GM12878 (cell line): ENCODE data around the gene PDGFC. TPM values are rescaled to one million over a fixed set of nuclear protein-coding genes. Genes with fewer than 3 reads are reported as not detected.

Experiments used
- ATAC-seq: fragments of 200-7000 bp; cut with Tn5 transposase; 3 replicates; pipeline ENCODE4 v1.9.1; 2020; ENCODE audit warnings: mild to moderate bottlenecking, moderate library complexity
- BruUV-seq: library from RNA; stranded (reverse); fragments of 400-500 nt; replicated peaks from 2 replicates; lab custom pipeline; 2021; lab: Mats Ljungman, UMichigan
- CTCF ChIA-PET: fragments of 300-600 bp; sonication (Branson Sonifier 250); formaldehyde crosslinking; extraction: SDS; loops from one replicate; lab custom pipeline; 2021; ENCODE audit warnings: inconsistent platforms; lab: Yijun Ruan, JAX
- POLR2A ChIA-PET: fragments of 350-600 bp; formaldehyde crosslinking; extraction: SDS; loops from one replicate; lab custom pipeline; 2021; ENCODE audit warnings: inconsistent platforms; lab: Charles Lee
- RAD21 ChIA-PET: fragments of 300-600 bp; sonication (Branson Sonifier 250); formaldehyde crosslinking; loops from one replicate; lab custom pipeline; 2023; ENCODE audit warnings: antibody characterized with exemption; ENCODE audit not compliant: unreplicated experiment; lab: Charles Lee
- SMC1A ChIA-PET: fragments of 300-600 bp; sonication (Branson Sonifier 250); formaldehyde crosslinking; loops from one replicate; lab custom pipeline; 2023; ENCODE audit not compliant: unreplicated experiment, uncharacterized antibody; lab: Charles Lee
- DNase-seq: peaks from one replicate; pipeline ENCODE4 v3.0.0-alpha.2; 2011; ENCODE audit warnings: low read depth, low spot score
- FAIRE-seq: peaks from 3 replicates; lab custom pipeline; 2011; peaks lifted over from hg19 to GRCh38; lab: Jason Lieb, UNC
- H2AFZ ChIP-seq: 2 replicates; pipeline ENCODE4 v1.6.0; 2011; ENCODE audit warnings: low read depth, low read length, control low read depth; ENCODE audit not compliant: control insufficient read depth
- H3K27ac ChIP-seq: 2 replicates; pipeline ENCODE4 v1.5.1; 2011; ENCODE audit warnings: control low read depth; ENCODE audit not compliant: control insufficient read depth, insufficient read depth
- H3K27me3 ChIP-seq, 2 experiments: replicated peaks in 1 of 2; 2 replicates each; pipeline versions ENCODE4 v1.6.0 to v1.6.1; 2011; ENCODE audit warnings: low read length in 1 of 2; ENCODE audit not compliant: control insufficient read depth in 2 of 2, insufficient read depth in 2 of 2
- H3K36me3 ChIP-seq, 2 experiments: 2 replicates each; pipeline ENCODE4 v1.5.1; 2011; ENCODE audit warnings: low read length in 1 of 2; ENCODE audit not compliant: control insufficient read depth in 2 of 2, insufficient read depth in 2 of 2
- H3K4me1 ChIP-seq: 2 replicates; pipeline ENCODE4 v1.6.1; 2011; ENCODE audit warnings: mild to moderate bottlenecking, low read length, moderate library complexity, mixed read lengths; ENCODE audit not compliant: control insufficient read depth, insufficient read depth
- H3K4me2 ChIP-seq: 2 replicates; pipeline ENCODE4 v1.6.0; 2011; ENCODE audit warnings: control low read depth; ENCODE audit not compliant: control insufficient read depth, insufficient read depth
- H3K4me3 ChIP-seq: fragments of 200-600 bp; sonication (generic); 2 replicates; pipeline ENCODE4 v1.5.1; 2016
- H3K79me2 ChIP-seq: 2 replicates; pipeline ENCODE4 v1.6.0; 2011; ENCODE audit warnings: low read length; ENCODE audit not compliant: control insufficient read depth, insufficient read depth
- H3K9ac ChIP-seq: 2 replicates; pipeline ENCODE4 v1.8.0; 2011; ENCODE audit warnings: low read length, control low read depth, mixed read lengths; ENCODE audit not compliant: control insufficient read depth, insufficient read depth
- H3K9me3 ChIP-seq: replicated peaks from 3 replicates; pipeline ENCODE4 v1.5.1; 2011; ENCODE audit warnings: mild to moderate bottlenecking, low read length; ENCODE audit not compliant: control insufficient read depth, insufficient read depth
- H4K20me1 ChIP-seq: 2 replicates; pipeline ENCODE4 v1.6.0; 2011; ENCODE audit not compliant: control insufficient read depth, insufficient read depth
- CREB1 ChIP-seq: IDR thresholded peaks from 2 replicates; pipeline ENCODE4 v1.6.1; 2012; ENCODE audit warnings: low read depth, mild to moderate bottlenecking, inconsistent platforms
- ELK1 ChIP-seq: IDR thresholded peaks from 2 replicates; pipeline ENCODE4 v1.6.1; 2012; ENCODE audit warnings: low read depth, low read length, improper control_type of control experiment
- GATAD2B ChIP-seq: fragments of 450-650 bp; conservative IDR thresholded peaks from 2 replicates; pipeline ENCODE4 v1.6.1; 2017; ENCODE audit warnings: low read depth, mild to moderate bottlenecking, moderate library complexity
- HDAC6 ChIP-seq: fragments of 200-600 bp; sonication (generic); IDR thresholded peaks from one replicate; pipeline ENCODE4 v1.8.0; 2017; ENCODE audit warnings: antibody characterized with exemption; ENCODE audit not compliant: unreplicated experiment
- IRF4 ChIP-seq: IDR thresholded peaks from 2 replicates; pipeline ENCODE4 v1.6.1; 2011; ENCODE audit warnings: low read depth, low read length
- KLF5 ChIP-seq: fragments of 450-650 bp; IDR thresholded peaks from 2 replicates; pipeline ENCODE4 v1.6.1; 2014; ENCODE audit warnings: mild to moderate bottlenecking; ENCODE audit not compliant: partially characterized antibody
- MEF2B ChIP-seq: fragments of 450-650 bp; IDR thresholded peaks from 2 replicates; pipeline ENCODE4 v1.6.1; 2018; ENCODE audit warnings: mild to moderate bottlenecking, moderate library complexity; ENCODE audit not compliant: partially characterized antibody, poor library complexity, severe bottlenecking
- SUPT20H ChIP-seq: IDR thresholded peaks from 2 replicates; pipeline ENCODE4 v1.6.1; 2011; ENCODE audit warnings: low read depth, mild to moderate bottlenecking, low read length, moderate library complexity, borderline replicate concordance; ENCODE audit not compliant: control insufficient read depth
- ZBTB40 ChIP-seq: fragments of 450-650 bp; IDR thresholded peaks from 2 replicates; pipeline ENCODE4 v1.6.1; 2016; ENCODE audit warnings: mild to moderate bottlenecking, moderate library complexity, borderline replicate concordance
- ZZZ3 ChIP-seq: IDR thresholded peaks from 2 replicates; pipeline ENCODE4 v1.6.1; 2011; ENCODE audit warnings: low read depth; ENCODE audit not compliant: control insufficient read depth, insufficient read length
- WGBS: methylation state at CpG from one replicate; pipeline ENCODE4 v1.1.6; 2016; ENCODE audit warnings: low lambda C conversion rate; ENCODE audit not compliant: insufficient replicate concordance, insufficient coverage; ENCODE audit errors: missing lambda C conversion rate; 5-methylcytosine and 5-hydroxymethylcytosine counted together
- in situ Hi-C: fragments of 300-500 bp; cut with MboI; formaldehyde crosslinking; loops from 9 replicates; pipeline ENCODE4 v1.14.3; 2018; ENCODE audit warnings: mixed read lengths
- intact Hi-C: fragments of 100-400 bp; cut with micrococcal nuclease; formaldehyde crosslinking; loops from one replicate; pipeline ENCODE4 v1.14.2; 2022; ENCODE audit not compliant: unreplicated experiment
- polyA plus RNA-seq, 11 experiments: library from polyadenylated mRNA; depleted of rRNA in 4 of 11; unstranded in 6 of 11; stranded (reverse) in 5 of 11; fragments of >200 nt; fragmentation: Nextera tagmentation in 4 of 11; fragmentation: Illumina TruSeq in 1 of 11; extraction: Ambion mirVana in 4 of 11; extraction: Trizol in 1 of 11; gene quantifications; 1 replicate in 1 of 11; 2 replicates in 10 of 11; pipeline versions ENCODE4 v1.2.1 to v1.2.3, GENCODE V29; 2011 to 2016; ENCODE audit warnings: inconsistent platforms in 2 of 11, missing spikeins in 2 of 11, low read depth in 1 of 11
- total RNA-seq, 4 experiments: library from RNA; depleted of rRNA in 3 of 4; stranded (reverse); fragments of >200 nt in 3 of 4; fragmentation: Illumina TruSeq in 1 of 4; extraction: Trizol in 1 of 4; gene quantifications; 2 replicates each; pipeline versions ENCODE4 v1.2.1 to v1.2.3, GENCODE V29; 2013 to 2021

Gene PDGFC
- total and polyA plus RNA-seq, 10 of the 15 experiments (the other 5 are each of a cell fraction or from before 2014, with no cell fraction given), result 0.02 to 0.18 TPM; not detected in 8

GRCh38 chr4:156775813-156776212 is 195.8 kb downstream of the PDGFC start:
- no peaks in the 10 kb centered on the region for H3K9me3 ChIP-seq
- no peaks in the 10 kb centered on the region for H3K4me1 ChIP-seq
- SMC1A ChIA-PET, result interaction anchor here (1.2 to 3.7 kb wide), 5 partner anchors 8 to 26 kb away, joined by 3 to 15 read pairs (median 4); no protein-coding TSS in a partner anchor
- 0% methylated on average over 1 of the region's 1 CpG for WGBS
- no peak for DNase-seq
- no peaks in the 10 kb centered on the region for H4K20me1 ChIP-seq
- ATAC-seq, result no peak
- no peak overlapping the region for H3K4me3 ChIP-seq
- BruUV-seq, result no TSS peak
- intact Hi-C loops (no loop called here), in situ Hi-C loops (no loop called here)
- H3K27me3 ChIP-seq, result no peaks in the 10 kb centered on the region
- no peak for TF ChIP-seq GATAD2B
- TF ChIP-seq MEF2B, result peak; percentile 37
- no peaks in the 10 kb centered on the region for H3K79me2 ChIP-seq
- no peak overlapping the region for H3K4me2 ChIP-seq
- H2AFZ ChIP-seq, result no peak overlapping the region
- no peak for FAIRE-seq
- POLR2A ChIA-PET, result no interaction called here
- RAD21 ChIA-PET, result interaction anchor here (0.8 to 1.6 kb wide), 3 partner anchors 16 to 24 kb away, joined by 4 to 6 read pairs (median 4); no protein-coding TSS in a partner anchor
- no peak overlapping the region for H3K27ac ChIP-seq
- CTCF ChIA-PET, result interaction anchor here (1.3 kb wide), 1 partner anchor 14 kb away, joined by 7 read pairs; no protein-coding TSS in a partner anchor
- no peak overlapping the region for H3K9ac ChIP-seq
- H3K36me3 ChIP-seq, result no peaks in the 10 kb centered on the region

GRCh38 chr4:156774422-156774821 is 197.2 kb downstream of the PDGFC start:
- no TSS peak for BruUV-seq
- Histone ChIP-seq H3K4me3 (no peak overlapping the region), H3K36me3 (no peaks in the 10 kb centered on the region), H4K20me1 (no peaks in the 10 kb centered on the region), H3K9ac (no peak overlapping the region), H2AFZ (no peak overlapping the region), H3K27ac (no peak overlapping the region), H3K4me2 (no peak overlapping the region), H3K9me3 (no peaks in the 10 kb centered on the region), H3K4me1 (no peaks in the 10 kb centered on the region), H3K79me2 (no peaks in the 10 kb centered on the region), H3K27me3 (no peaks in the 10 kb centered on the region)
- RAD21 ChIA-PET, result interaction anchor here (1.3 to 3.1 kb wide), 2 partner anchors 20 to 22 kb away, joined by 4 to 8 read pairs; no protein-coding TSS in a partner anchor
- WGBS, result 0% methylated on average over 4 of the region's 4 CpGs
- CTCF ChIA-PET, result interaction anchor here (1.3 kb wide), 1 partner anchor 16 kb away, joined by 7 read pairs; no protein-coding TSS in a partner anchor
- FAIRE-seq, result no peak
- no peak for DNase-seq
- in situ Hi-C loops, result no loop called here
- POLR2A ChIA-PET, result interaction anchor here (0.6 to 1.8 kb wide), 2 partner anchors 15 to 23 kb away, joined by 3 to 4 read pairs; no protein-coding TSS in a partner anchor
- SMC1A ChIA-PET, result interaction anchor here (1.3 to 3.7 kb wide), 3 partner anchors 12 to 21 kb away, joined by 3 to 15 read pairs (median 4); no protein-coding TSS in a partner anchor
- intact Hi-C loops, result no loop called here
- ATAC-seq, result no peak
- TF ChIP-seq IRF4, result no peak
- TF ChIP-seq CREB1, result no peak
- TF ChIP-seq KLF5, result no peak
- TF ChIP-seq ZZZ3, result no peak
- TF ChIP-seq ELK1, result no peak
- TF ChIP-seq GATAD2B, result no peak
- TF ChIP-seq ZBTB40, result no peak
- no peak for TF ChIP-seq HDAC6
- TF ChIP-seq SUPT20H, result no peak
